Measurements from ENCODE around the gene CERK. TPM values are rescaled to one million over a fixed set of nuclear protein-coding genes. Genes with fewer than 3 reads are reported as not detected.

Gene CERK
- total and polyA plus RNA-seq, 2 of the 8 experiments (the other 6 are each of a cell fraction or from before 2014, with no cell fraction given): 26.6 to 59.0 TPM

- H3K9ac ChIP-seq (replicated peaks in 1 of 4; ENCODE audit: extremely low read depth in 1 of 4, low read depth in 3 of 4, low read length in 3 of 4): no peak overlapping the region
These were observed 36.4 kb upstream of the CERK start for GRCh38 chr22:46774253-46774979.

More at GRCh38 chr22:46774253-46774979, 36.4 kb upstream of the CERK start:
- TF ChIP-seq JUND (IDR thresholded peaks at IDR 0.05; ENCODE audit: low read length) (no peak), CBX8 (IDR thresholded peaks at IDR 0.05; ENCODE audit: borderline replicate concordance, low read depth, low read length) (no peak), SP2 (IDR thresholded peaks at IDR 0.05; ENCODE audit: low read length) (no peak), RXRA (IDR thresholded peaks at IDR 0.05; ENCODE audit: insufficient read depth, low read depth, low read length) (no peak), MAX (IDR thresholded peaks at IDR 0.05) (no peak), POLR2A (IDR thresholded peaks at IDR 0.05; ENCODE audit: control extremely low read depth in 1 of 2, low read depth in 2 of 2, low read length in 2 of 2) (no peak), SUZ12 (IDR thresholded peaks at IDR 0.05; ENCODE audit: low read length) (no peak), BRCA1 (IDR thresholded peaks at IDR 0.05; ENCODE audit: low read depth, low read length) (no peak)
- CTCF ChIA-PET (ENCODE audit: partially characterized antibody): interaction anchor here (0.5 to 2.4 kb wide), 11 partner anchors 8 to 658 kb away, joined by 3 to 15 read pairs (median 3); partner anchors contain the start of gene TBC1D22A
- Histone ChIP-seq H3K27ac (ENCODE audit: low read depth, low read length) (peak overlapping the region; percentile 27), H2BK12ac (ENCODE audit: low read depth, low read length) (0 out of 2 replicates have a peak overlapping the region, but pooled peaks have one; percentile 75), H3K4me3 (ENCODE audit: extremely low read depth in 1 of 4, insufficient read depth in 2 of 4, low read depth in 3 of 4, low read length in 4 of 4) (no peak overlapping the region; a peak in 1 of 8 replicates), H3K4me1 (replicated peaks in 1 of 4; ENCODE audit: control insufficient read depth in 3 of 4, insufficient read depth in 4 of 4, low read length in 3 of 4) (peaks cover 0 to 13% (median 7%) of the 10 kb centered on the region in 4 experiments; a peak in 6 of 7 replicates), H4K20me1 (replicated peaks in 1 of 2; ENCODE audit: control insufficient read depth in 1 of 2, insufficient read depth in 2 of 2, low read length in 2 of 2) (peaks cover 3 to 14% of the 10 kb centered on the region in 2 experiments), H4K5ac (ENCODE audit: insufficient read length, low read depth, low read length) (peak overlapping the region; percentile 28), H3K4ac (replicated peaks; ENCODE audit: insufficient read length, low read depth, low read length) (no peak overlapping the region), H3K4me2 (ENCODE audit: insufficient read depth in 1 of 2, low read depth in 2 of 2, low read length in 2 of 2) (peak overlapping the region; percentile 11 to 36), H3K27me3 (replicated peaks in 1 of 4; ENCODE audit: control insufficient read depth in 3 of 4, extremely low read depth in 1 of 4, insufficient read depth in 3 of 4, low read length in 3 of 4) (no peaks in the 10 kb centered on the region), H3K23ac (ENCODE audit: insufficient read length) (no peak overlapping the region), H2BK15ac (ENCODE audit: low read length) (no peak overlapping the region), H3K79me2 (ENCODE audit: control insufficient read depth in 1 of 2, insufficient read depth in 2 of 2, low read length in 2 of 2) (peaks cover 0 to 66% of the 10 kb centered on the region in 2 experiments; a peak in 2 of 4 replicates), H3K79me1 (ENCODE audit: low read depth, low read length) (peaks cover 18% of the 10 kb centered on the region), H3K9me3 (ENCODE audit: insufficient read depth in 2 of 2, low read depth in 1 of 2, low read length in 1 of 2) (no peaks in the 10 kb centered on the region), H4K8ac (ENCODE audit: extremely low read depth, insufficient read depth, low read length) (no peak overlapping the region), H3K14ac (ENCODE audit: insufficient read length) (no peak overlapping the region), H3K18ac (ENCODE audit: extremely low read depth, low read length) (no peak overlapping the region), H2BK120ac (replicated peaks; ENCODE audit: low read depth, low read length) (no peak overlapping the region), H2BK20ac (ENCODE audit: low read length) (no peak overlapping the region), H2AFZ (ENCODE audit: low read length) (no peak overlapping the region), H3K56ac (replicated peaks; ENCODE audit: insufficient read length, low read depth, low read length) (no peak overlapping the region), H3K23me2 (ENCODE audit: low read depth, low read length) (no peaks in the 10 kb centered on the region), H3K36me3 (ENCODE audit: control insufficient read depth in 2 of 4, insufficient read depth in 4 of 4, low read length in 3 of 4) (no peaks in the 10 kb centered on the region), H2AK5ac (ENCODE audit: low read depth, low read length) (no peak overlapping the region), H2BK5ac (ENCODE audit: low read depth, low read length) (peak overlapping the region; percentile 78), H4K91ac (replicated peaks; ENCODE audit: insufficient read length, low read length) (no peak overlapping the region)
- FAIRE-seq (no peak), DNase-seq (ENCODE audit: low read depth in 1 of 2, low spot score in 2 of 2) (no peak)
- POLR2A ChIA-PET (ENCODE audit: partially characterized antibody): interaction anchor here (1.4 to 6.0 kb wide), 2 partner anchors 12 to 19 kb away, joined by 4 to 41 read pairs; partner anchors contain the start of gene TBC1D22A
- 90% methylated on average over 24 of the region's 24 CpGs; no CpG with 5 or more reads in 1 of the 2 experiments for WGBS, 2 experiments (ENCODE audit: extremely low coverage in 1 of 2, insufficient coverage in 1 of 2, insufficient read length in 1 of 2, insufficient replicate concordance in 2 of 2, low coverage in 1 of 2, low lambda C conversion rate in 2 of 2, missing lambda C conversion rate in 1 of 2)

All from H1 (cell line).